GM12878 (cell line): ENCODE data around the gene WWTR1.

ENCODE experiments used
- ASH2L ChIP-seq: fragments of 300-600, 200-600 bp; sonication (generic); IDR thresholded peaks from 2 replicates; pipeline ENCODE4 v1.6.1; 2017; ENCODE audit warnings: low read depth, mild to moderate bottlenecking, borderline replicate concordance
- CTCF ChIP-seq, 3 experiments: IDR thresholded peaks in 2 of 3; conservative IDR thresholded peaks in 1 of 3; 2 replicates each; pipeline ENCODE4 v1.5.1; 2011; ENCODE audit warnings: low read depth in 3 of 3, low read length in 3 of 3, mild to moderate bottlenecking in 3 of 3, control low read depth in 2 of 3, moderate library complexity in 2 of 3, inconsistent platforms in 1 of 3, mixed read lengths in 1 of 3; ENCODE audit not compliant: control insufficient read depth in 2 of 3, insufficient read depth in 1 of 3; ENCODE audit errors: extremely low read depth in 1 of 3
- EP300 ChIP-seq, 2 experiments: fragments of 150-350 bp in 1 of 2; IDR thresholded peaks; 2 replicates each; pipeline ENCODE4 v1.6.1; 2011 to 2012; ENCODE audit warnings: low read depth in 2 of 2, low read length in 2 of 2, borderline replicate concordance in 1 of 2, improper control_type of control experiment in 1 of 2, inconsistent platforms in 1 of 2; ENCODE audit not compliant: control insufficient read depth in 1 of 2
- ESRRA ChIP-seq: IDR thresholded peaks from 2 replicates; pipeline ENCODE4 v1.6.1; 2012; ENCODE audit warnings: mild to moderate bottlenecking, low read length, improper control_type of control experiment
- HDAC2 ChIP-seq: fragments of 200-600 bp; sonication (generic); IDR thresholded peaks from 2 replicates; pipeline ENCODE4 v1.6.1; 2017
- JUNB ChIP-seq: IDR thresholded peaks from 2 replicates; pipeline ENCODE4 v1.6.1; 2016; ENCODE audit warnings: antibody characterized with exemption, mild to moderate bottlenecking
- JUND ChIP-seq: IDR thresholded peaks from 2 replicates; pipeline ENCODE4 v1.6.1; 2012; ENCODE audit warnings: low read depth, mild to moderate bottlenecking, low read length, improper control_type of control experiment, moderate library complexity
- KAT2A ChIP-seq: conservative IDR thresholded peaks from 2 replicates; pipeline ENCODE4 v1.6.1; 2011; ENCODE audit warnings: low read depth, low read length; ENCODE audit not compliant: control insufficient read depth
- NRF1 ChIP-seq: conservative IDR thresholded peaks from 2 replicates; pipeline ENCODE4 v1.6.1; 2011; ENCODE audit warnings: mild to moderate bottlenecking, low read depth, low read length, improper control_type of control experiment
- POLR2AphosphoS5 ChIP-seq: IDR thresholded peaks from 2 replicates; pipeline ENCODE4 v1.6.1; 2011; ENCODE audit warnings: mild to moderate bottlenecking, low read length, inconsistent platforms
- USF1 ChIP-seq: IDR thresholded peaks from 2 replicates; pipeline ENCODE4 v1.6.1; 2011; ENCODE audit warnings: borderline replicate concordance, low read depth, mild to moderate bottlenecking, moderate library complexity, mixed read lengths, low read length; ENCODE audit not compliant: insufficient read depth; ENCODE audit errors: extremely low read length
- TF ChIP-seq, protein P1 (sequence below): IDR thresholded peaks from 2 replicates; pipeline ENCODE4 v1.6.1; 2011; ENCODE audit warnings: low read depth, mild to moderate bottlenecking, low read length, moderate library complexity, borderline replicate concordance; ENCODE audit errors: extremely low read depth

GRCh38 chr3:149532489-149533180 is 125.2 kb downstream of the WWTR1 start:
- no peak for TF ChIP-seq CTCF (IDR thresholded peaks at IDR 0.05 in 2 of 3, conservative IDR thresholded peaks at IDR 0.05 in 1 of 3; ENCODE audit: control insufficient read depth in 2 of 3, extremely low read depth in 1 of 3, insufficient read depth in 1 of 3, low read depth in 3 of 3, low read length in 3 of 3)
- TF ChIP-seq NRF1: no peak
- TF ChIP-seq, protein P1, sequence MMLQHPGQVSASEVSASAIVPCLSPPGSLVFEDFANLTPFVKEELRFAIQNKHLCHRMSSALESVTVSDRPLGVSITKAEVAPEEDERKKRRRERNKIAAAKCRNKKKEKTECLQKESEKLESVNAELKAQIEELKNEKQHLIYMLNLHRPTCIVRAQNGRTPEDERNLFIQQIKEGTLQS: no peak
- TF ChIP-seq USF1: no peak
- no peak for TF ChIP-seq KAT2A
- no peak for TF ChIP-seq ASH2L
- TF ChIP-seq JUNB: no peak
- TF ChIP-seq ESRRA: no peak
- no peak for TF ChIP-seq POLR2AphosphoS5
- TF ChIP-seq EP300 (IDR thresholded peaks at IDR 0.05; ENCODE audit: borderline replicate concordance in 1 of 2, control insufficient read depth in 1 of 2, low read depth in 2 of 2, low read length in 2 of 2): no peak
- TF ChIP-seq JUND: no peak
- no peak for TF ChIP-seq HDAC2
